Measurements from ENCODE around the gene TMEM233.

TMEM233 gene

DNA sequence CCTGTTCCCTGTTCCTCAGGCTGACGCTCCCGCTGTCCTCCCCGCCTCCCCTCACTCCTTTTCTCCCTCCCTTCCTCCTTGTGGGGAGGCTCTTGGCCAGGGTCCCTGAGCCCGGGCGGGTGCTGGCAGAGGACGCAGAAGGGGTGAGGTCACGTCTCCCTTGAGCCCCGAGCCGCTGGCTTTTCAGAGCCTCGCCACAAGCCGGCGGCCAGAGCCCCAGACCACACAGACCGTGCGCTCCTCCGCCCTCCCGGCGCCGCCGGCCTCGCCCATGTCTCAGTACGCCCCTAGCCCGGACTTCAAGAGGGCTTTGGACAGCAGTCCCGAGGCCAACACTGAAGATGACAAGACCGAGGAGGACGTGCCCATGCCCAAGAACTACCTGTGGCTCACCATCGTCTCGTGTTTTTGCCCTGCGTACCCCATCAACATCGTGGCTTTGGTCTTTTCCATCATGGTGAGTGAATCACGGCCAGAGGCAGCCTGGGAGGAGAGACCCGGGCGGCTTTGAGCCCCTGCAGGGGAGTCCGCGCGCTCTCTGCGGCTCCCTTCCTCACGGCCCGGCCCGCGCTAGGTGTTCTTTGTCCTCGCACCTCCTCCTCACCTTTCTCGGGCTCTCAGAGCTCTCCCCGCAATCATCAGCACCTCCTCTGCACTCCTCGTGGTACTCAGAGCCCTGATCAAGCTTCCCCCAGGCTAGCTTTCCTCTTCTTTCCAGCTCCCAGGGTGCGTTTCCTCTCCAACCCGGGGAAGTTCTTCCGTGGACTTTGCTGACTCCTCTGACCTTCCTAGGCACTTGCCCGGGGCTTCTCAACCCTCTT, at the start of gene TMEM233:
TSS of gene TMEM233 (plus strand) at position 197 of the 821 bp plus-strand sequence. CDS start at position 272, 75 bp downstream.
- no peak for DNase-seq

DNA sequence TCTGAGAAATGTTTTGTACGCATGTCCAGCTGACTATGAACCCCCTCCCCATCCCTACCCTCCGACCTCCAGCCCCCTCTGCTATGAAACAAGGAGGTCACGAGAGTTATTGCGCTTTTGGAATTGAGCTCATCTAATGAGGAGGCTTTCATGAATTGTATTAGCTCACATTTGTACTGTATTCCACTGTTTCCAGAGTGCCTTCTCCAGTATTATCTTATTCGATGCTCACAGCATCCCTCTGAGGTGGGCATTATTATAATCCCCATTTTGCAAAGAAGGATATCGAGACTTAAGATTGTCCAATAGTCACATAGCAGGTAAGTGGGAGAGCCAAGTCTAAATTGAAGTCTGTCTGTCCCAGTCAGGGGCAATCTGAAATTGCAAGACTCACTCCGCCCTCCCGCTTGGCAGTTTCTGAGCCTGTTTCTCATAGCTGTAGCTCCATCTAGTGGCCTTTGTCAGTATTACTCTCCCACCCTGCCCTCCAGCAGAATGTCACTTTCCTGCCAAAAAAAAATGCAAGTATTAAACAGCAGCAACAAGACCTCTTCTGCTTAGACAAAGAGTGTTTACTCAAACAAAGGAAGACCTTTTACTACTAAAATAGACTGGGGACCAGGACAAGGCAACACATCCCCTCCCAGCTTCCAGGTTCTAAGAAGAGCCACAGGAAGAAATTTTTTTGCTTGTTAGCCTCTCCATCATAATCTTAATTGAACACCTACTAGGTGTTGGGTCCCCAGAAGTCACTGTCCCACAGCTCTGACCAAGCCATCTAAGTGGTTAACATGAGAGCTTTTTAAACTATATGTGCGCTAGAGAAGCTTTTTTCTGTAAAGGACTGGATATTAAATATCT, 48.6 kb upstream of the TMEM233 start:
- DNase-seq, result peak; percentile 11

DNA sequence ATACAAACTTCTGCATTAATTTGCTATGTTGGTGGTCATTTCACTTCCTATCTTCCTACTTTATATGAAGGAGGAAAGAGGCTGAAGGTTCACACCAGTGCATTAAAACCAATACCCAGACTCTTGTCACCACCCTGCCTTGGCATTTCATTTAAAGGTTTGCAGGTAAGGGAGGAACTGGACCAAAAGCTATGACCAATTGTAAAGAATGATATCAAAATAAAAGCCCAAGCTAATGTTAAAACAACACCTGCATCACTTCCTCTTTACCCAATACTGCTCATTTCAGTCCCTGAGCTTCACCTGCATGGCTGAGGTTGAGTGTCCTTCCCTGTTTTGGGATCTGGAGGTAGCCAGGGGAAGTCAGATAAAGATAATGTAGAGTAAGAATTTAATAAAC, 47.2 kb upstream of the TMEM233 start:
- DNase-seq, result no peak

DNA sequence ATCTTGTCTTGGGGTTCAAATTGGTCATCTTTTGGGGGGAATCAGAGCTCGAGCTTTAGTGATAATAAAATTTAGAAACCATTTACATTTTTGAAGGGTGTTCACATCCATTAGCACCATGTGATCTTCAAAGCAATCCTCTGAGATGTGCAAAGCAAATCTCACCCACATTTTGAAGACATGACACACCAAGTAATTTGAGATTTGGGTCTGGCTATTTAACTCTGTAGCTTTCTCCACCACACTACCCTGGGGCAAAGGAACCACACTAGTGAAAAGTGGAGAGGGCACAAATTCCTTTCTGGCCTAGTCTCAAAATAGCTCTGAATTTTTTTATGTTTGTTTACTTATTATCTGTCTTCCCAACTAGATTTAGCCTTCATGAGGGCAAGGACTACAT, 46.6 kb upstream of the TMEM233 start:
- DNase-seq, result no peak

DNA sequence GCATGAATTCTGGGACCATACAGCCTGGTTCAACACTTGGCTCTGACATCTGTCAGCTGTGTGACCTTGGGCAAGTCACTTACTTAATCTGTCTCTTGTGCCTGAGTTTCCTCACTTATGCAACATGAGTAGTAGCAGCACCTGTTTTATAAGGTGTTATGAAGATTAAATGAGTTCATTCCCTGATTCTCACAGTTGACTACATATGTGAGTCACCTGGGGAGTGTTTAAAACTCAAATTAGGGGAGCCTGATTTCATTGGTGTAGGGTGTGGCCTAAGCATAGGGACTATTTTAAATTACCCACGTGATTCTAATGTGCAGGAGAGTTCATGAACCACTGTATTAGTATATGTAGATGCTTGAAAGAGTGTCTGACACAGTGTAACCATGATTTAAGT, 36.7 kb upstream of the TMEM233 start:
- no peak for DNase-seq

DNA sequence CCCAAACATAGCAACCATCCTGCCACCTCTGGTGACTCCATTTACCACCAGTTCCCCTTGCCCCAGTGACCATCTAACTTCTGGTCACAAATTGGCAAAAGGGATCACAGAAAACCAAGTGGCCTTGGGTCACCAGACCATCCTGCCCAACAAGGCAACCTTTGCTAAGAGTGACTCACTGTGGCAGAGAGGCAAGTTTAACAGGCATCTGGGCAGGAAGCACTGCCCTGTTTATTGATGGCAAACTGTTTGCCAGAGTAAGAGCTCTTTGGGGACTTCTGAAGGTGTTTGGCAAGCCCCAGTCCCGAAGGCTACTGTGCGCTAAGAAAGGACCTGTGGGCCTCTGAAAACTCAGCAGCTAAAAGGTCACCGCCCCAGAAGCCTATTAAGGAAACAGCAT, 28.2 kb upstream of the TMEM233 start:
- no peak for DNase-seq

DNA sequence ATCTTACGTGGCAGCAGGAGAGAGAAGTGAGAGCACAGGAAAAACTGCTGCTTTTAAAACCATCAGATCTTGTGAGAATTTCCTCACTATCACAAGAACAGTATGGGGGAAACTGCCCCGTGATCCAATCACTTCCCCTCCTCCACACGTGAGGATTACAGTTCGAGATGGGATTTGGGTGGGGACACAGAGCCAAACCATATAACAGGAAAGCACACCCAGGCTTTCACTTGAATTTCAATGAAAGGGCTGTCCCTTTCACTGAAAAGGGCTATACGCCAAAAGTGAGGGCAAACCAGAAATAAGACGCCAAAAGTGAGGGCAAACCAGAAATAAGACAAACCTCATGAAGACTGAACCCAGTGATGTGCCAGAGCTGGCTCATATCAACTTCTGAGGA, 22.8 kb upstream of the TMEM233 start:
- DNase-seq, result no peak

DNA sequence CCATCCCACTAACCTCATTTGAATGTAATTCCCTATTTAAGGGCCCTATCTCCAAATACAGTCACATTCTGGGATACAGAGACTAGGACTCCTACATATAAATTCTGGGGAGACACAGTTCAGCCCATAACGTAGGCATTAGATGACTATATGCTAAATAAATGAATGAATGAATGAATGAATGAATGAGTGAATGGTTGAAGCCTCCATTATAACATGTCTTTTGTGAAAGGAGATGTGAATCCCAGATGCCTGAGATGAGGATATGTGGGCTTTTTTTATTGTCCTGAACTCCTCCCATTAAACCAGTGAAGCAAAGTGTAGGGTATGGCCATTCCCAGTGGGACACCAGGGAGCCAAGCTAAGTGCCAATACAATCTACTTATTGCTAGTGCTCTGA, 20.5 kb upstream of the TMEM233 start:
- no peak for DNase-seq

DNA sequence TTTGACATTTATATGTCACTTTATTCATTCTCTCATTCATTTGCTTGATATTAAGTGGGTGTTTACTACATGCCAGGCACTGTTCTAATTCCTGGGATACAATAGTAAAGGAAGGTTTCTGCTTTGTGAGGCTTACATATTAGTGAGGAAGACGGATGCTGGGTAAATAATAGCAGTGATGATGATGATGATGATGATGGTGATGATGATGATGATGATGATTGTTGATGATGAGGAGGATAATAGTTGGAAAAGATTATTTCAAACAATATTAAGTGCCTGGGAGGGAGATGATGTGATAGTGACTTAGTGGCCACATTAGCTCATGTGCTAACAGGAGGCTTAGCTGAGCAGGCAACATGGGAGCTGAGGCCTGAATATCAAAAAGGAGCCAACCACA, 19.3 kb upstream of the TMEM233 start:
- DNase-seq, result no peak

DNA sequence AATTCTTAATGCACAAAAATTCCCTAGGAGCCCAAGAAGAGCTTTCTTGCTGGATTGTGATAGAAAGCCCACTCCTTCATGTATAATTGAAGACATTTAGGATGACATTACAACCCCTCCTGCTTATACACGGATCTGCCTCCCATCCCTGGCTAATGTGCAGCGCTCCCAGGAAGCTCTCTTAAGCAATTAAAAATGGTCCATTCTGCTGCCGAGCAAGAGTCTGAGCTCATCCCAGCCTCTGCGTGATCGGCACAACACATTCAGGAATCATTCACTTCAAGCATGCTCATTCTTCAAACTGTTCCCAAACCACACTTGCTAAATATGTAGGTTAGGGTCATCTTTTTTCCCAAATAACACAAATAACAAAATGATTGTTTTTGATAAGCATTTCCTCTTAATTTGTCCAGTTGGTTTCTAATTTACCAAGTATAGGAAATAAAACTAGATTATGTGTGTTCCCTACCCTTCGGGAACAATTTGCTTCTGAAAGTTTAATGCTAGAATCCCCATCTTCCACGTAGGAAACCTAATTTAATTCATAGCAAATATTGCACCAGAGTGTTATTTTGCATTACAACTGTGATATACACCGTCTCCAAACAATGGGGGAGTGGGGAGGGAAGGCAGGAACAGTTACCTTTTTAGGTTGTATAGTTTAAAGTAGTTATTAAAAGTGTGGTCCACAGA, 17.3 kb upstream of the TMEM233 start:
- no peak for DNase-seq

DNA sequence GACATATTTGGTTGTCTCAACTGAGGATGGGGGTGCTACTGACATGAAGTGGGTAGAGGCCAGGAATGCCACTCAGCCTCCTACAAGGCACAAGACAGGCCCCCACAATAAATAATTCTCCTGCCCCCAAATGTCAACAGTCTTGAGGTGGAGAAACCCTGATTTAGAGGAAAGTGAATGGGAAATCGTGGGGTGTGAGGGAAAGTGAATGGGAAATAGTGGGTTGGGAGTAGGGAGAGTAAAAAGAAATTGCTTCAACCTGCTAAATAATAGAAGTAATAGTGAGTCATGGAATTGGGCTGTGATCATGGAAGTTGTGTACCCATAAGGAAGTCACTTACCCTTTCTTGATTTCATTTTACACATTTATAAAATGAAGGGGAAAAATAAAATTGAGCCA, 16.7 kb upstream of the TMEM233 start:
- DNase-seq, result no peak

DNA sequence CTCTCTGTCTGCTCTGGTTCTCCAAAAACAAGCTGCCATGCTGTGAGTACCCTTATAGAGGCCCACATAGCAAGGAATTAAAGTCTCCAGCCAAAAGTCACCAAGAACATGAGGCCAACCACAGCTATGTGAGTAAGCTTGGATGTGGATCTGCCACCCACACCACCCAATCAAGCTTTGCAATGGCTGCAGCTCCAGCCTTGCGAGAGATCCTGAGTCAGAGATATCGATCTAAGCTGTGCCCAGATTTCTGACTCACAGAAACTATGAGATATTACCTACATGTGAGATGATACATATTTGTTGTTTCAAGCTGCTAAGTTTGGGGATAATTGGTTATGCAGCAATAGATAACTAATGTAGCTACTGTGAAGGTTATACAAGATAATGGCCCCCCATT, 15.5 kb upstream of the TMEM233 start:
- no peak for DNase-seq

DNA sequence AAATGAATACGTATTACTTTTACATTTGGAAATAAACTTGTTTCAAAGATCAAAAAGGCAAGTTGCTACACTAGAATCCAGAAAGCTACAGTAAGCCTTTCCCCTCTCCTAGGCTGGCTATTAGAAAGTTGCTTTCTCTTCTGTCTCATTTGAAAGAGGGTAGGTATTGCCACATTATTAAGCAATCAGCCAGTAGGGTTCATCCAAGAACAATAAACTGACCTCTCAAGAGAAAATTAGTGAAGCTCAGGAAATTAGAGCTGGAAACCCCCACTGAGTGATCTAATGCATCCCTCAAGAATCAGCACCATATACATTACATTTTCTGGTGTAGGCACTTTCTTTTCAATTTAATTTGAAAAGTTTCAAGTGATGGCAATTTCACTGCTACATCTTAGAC, 4.5 kb upstream of the TMEM233 start:
- DNase-seq, result peak; percentile 55

DNA sequence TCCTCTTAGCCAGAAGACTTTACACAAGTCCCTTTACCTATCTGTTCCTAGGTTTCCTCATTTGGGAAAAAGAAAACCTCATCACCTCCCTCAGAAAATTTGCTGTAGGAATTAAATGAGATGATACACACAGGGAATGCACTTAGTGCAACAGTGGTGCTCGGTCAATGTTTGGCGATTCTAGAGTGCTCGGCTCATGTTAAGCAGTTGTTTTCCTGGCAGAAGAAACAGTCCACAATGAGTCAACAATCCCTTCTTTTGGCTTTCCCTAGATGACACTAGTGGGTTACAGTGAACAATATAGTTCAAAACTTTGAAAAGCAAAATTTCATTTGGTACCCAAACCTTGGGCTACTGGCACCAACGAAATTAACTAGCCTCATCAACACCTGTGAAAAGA, 3.9 kb upstream of the TMEM233 start:
- DNase-seq, result no peak

DNA sequence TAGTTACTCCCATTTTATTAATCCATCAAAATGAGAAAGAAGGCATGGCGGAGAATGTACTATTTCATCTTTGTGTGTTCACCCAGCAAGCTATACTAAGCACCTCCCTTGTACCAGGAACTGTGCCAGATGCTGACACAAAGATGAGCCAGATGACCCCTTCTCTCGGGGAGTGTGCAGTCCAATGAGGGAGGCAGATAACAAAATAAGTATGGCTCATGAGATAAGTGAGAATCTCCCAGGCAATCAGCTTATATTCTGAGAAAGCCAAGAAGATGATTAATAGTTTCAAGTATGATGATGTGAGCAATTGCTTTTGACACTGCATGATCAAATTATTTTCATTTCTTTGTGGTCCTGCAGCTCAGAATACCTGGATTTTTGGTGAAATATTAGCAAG, 1.3 kb upstream of the TMEM233 start:
- DNase-seq, result no peak

DNA sequence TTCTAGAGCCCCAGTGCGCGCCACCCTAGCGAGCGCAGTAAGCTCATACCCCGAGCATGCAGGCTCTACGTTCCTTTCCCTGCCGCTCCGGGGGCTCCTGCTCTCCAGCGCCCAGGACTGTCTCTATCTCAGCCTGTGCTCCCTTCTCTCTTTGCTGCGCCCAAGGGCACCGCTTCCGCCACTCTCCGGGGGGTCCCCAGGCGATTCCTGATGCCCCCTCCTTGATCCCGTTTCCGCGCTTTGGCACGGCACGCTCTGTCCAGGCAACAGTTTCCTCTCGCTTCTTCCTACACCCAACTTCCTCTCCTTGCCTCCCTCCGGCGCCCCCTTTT, 791 bp downstream of the TMEM233 start:
- DNase-seq, result no peak

DNA sequence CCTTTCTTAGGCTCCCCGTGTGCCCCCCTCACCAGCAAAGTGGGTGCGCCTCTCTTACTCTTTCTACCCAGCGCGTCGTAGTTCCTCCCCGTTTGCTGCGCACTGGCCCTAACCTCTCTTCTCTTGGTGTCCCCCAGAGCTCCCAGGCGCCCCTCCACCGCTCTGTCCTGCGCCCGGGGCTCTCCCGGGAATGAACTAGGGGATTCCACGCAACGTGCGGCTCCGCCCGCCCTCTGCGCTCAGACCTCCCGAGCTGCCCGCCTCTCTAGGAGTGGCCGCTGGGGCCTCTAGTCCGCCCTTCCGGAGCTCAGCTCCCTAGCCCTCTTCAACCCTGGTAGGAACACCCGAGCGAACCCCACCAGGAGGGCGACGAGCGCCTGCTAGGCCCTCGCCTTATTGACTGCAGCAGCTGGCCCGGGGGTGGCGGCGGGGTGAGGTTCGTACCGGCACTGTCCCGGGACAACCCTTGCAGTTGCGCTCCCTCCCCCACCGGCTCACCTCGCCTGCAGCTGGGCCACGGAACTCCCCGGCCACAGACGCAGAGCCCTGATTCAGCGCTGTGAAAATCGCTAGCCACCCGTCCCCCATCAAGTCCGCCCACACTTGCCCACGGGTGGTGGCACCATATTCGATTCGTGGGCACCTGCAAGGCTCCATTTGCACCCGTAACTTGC, 1.3 kb downstream of the TMEM233 start:
- no peak for DNase-seq

DNA sequence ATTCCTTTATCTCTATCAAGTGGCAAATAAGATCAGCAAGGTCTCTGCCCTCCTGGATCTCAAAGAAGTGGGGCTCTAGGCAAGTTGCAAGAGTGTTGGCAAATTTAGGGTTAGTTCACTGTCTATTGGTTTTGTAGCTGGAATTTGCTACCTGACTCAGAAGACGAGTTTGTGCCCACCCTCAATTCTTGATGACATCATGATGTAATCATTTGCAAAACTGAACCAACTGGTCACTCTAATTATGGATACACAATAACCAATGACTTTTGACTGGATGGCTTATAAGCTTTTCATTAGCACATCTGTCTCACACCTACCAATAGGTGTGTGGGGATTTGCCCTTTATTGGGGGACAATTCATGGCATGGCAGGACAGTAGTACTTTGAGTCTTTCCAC, 4.6 kb downstream of the TMEM233 start:
- no peak for DNase-seq

DNA sequence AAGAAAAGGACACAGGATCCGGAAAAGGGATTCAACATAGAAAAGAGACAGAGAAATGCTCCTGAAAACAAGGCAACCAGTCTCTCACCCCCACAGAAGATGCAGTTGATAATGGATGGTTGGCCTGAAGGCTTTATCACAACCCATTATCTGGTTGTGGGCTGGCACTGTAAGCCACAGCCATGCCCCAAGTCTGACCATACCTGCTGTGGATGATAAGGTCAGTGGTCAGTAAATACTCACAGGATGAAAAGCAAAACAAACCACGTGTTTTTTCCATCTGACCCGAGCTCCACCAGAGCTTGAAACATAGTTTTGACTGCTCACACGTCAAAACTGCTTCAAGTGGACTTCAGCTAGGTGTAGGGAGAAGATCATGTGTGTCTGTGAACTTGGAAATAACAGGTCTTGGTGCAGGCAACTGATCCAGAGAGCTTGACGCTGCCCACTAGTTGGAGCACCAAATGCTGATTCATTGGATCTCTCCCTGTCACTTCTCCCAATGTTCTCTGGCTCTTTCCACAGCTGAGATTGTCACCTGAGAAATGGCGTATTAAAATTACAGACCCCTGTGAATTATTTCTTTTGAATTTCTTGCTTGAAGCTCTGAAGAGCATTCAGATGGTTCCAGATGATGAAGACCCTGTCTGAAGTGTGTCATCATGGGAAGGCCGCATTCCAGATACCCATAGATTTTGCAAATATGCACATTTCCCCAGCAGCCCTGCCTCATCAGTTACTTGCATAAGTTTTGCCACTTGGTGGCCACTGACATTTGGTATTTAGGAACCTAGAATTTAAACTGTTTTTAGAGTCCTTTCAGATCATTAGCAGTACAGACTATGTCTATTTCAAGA, 8.5 kb downstream of the TMEM233 start:
- no peak for DNase-seq

DNA sequence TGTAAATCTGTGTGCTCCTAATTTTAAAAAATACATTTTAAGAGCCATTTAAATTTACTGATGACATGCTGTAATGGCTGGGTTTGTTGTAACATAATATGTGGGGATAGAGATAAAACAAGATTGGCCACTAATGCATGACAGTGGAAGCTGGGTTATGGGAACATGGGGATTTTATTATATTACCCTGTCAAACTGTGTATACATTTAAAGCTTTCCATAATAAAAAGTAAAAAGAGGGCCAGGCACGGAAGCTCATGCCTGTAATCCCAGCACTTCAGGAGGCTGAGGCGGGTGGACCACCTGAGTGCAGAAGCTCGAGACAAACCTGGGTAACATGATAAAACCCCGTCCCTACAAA, 9.1 kb downstream of the TMEM233 start:
- no peak for DNase-seq

DNA sequence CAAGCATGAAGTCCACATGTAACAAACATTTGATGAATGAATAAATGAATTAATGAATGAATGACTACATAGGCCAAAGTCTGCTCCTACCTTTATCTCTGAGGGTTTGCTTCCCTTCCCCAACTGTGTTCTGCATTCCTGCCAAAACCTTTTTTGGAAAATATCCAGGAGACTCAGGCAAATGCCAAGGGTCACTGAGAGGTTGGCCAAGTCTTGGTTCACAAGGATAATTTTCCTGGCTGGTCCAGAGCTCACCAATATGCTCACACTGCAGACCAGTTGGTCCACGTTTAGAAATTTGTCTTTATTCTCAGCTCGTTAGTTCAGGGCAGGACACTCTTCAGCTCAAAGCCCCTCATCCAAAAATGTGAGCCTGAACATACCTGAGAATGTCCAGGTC, 10.2 kb downstream of the TMEM233 start:
- DNase-seq, result no peak

DNA sequence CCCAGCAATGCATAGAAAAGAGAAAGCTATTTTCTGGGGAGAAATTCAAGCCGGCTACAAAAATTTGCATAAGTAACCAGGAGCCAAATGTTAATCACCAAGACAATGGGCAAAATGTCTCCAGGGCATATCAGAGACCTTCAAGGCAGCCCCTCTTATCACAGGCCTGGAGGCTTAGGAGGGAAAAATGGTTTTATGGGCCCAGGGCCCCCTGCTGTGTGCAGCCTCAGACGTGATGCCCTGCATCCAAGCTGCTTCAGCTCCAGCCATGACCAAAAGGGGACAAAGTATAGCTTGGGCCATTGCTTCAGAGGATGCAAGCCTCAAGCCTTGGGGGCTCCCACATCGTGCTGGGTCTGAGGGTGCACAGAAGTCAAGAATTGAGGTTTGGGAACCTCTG, 15.8 kb downstream of the TMEM233 start:
- DNase-seq, result no peak

Data from SIG-M5 (cell line).